ENCODE results near the gene NIPAL1. TPM values are rescaled to one million over a fixed set of nuclear protein-coding genes. Genes with fewer than 3 reads are reported as not detected.
A peak's percentile ranks its signal among the peaks of the same experiment; 100 is the strongest.

NIPAL1 gene
- 0.13 and 0.42 TPM in 2 replicates for total RNA-seq
- long read RNA-seq, full-length matches to known transcripts, result 2 of 2 reads
- long read RNA-seq, partial matches to known transcripts, result 0 of 2 reads
- long read RNA-seq, other reads (novel, unspliced or antisense), result 0 of 2 reads

DNA sequence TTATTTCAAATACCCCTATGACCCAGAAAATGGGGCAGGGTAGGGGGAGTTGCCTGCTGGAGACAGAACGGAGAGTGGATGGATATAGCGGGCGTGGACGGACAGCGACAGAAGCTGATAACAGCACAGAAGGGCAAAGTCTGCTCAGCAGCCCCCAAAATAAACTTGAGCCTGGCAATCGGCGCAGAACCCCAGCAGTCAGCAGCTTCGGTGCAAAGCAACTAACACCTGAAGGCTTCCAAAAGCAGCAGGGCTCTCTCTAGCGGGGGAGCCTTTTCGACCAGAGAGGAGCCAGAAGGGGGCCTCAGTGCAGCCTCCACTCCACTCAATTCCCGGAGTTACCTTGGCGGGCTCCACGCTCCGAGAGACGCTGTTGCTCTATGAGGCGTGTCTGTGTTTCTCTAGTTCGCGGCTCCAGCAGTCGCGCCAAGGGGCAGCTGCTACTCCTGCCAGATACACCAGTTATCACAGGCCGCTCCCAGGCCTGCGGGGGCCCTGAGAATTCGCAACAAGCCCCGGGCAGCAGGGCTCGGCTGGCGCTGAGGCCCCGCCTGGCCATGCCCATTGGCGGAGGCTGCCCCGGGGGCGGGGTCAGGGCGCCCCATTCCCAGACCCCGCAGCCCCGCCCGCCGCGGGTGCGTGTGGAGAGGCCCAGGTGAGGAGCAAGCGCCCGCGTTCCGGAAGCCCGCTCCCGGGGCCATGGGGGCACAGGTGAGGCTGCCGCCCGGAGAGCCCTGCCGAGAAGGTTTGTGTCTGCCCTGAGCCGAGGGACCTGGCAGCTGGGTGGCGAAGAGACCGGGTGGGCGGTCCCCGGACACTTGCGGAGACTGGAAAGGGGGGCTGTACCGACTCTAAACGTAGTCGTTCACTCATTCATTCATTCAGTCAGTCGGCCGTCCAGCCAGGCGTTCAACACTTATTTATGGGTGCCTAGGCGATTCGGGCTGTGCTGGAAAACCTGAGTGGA, at the start of gene NIPAL1, which contains the start of gene CNGA1:
Gene NIPAL1, plus strand, starts transcription at position 632 of the 967 bp plus-strand sequence. Its CDS starts 68 bp downstream, at position 700.
Gene CNGA1, minus strand, starts transcription at position 541 of the 967 bp plus-strand sequence. CDS start 63,992 bp downstream, outside the sequence.
- peaks cover 44% of the 10 kb centered on the region for H3K27me3 Mint-ChIP-seq (ENCODE audit: unreplicated experiment)

DNA sequence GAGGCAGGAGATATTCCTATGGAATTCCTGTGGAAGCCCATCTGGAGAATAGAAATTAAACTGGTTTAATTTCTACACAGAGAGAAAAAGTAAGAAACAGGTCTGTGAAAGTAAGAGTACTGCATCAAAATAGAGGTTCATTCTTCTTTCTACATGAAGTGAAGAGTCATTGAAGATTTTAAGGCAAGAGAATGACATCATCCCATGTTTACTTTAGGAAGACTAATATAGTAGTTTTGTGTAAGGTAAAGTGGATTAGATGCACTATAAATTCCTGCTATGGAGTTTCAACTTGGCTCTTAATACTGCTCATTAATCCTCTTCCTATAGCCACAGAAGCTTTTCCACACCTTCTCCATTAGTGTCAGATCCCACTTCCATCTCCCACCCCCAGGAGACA, 47.7 kb upstream of the NIPAL1 start:
- TF ChIP-seq, protein P1, sequence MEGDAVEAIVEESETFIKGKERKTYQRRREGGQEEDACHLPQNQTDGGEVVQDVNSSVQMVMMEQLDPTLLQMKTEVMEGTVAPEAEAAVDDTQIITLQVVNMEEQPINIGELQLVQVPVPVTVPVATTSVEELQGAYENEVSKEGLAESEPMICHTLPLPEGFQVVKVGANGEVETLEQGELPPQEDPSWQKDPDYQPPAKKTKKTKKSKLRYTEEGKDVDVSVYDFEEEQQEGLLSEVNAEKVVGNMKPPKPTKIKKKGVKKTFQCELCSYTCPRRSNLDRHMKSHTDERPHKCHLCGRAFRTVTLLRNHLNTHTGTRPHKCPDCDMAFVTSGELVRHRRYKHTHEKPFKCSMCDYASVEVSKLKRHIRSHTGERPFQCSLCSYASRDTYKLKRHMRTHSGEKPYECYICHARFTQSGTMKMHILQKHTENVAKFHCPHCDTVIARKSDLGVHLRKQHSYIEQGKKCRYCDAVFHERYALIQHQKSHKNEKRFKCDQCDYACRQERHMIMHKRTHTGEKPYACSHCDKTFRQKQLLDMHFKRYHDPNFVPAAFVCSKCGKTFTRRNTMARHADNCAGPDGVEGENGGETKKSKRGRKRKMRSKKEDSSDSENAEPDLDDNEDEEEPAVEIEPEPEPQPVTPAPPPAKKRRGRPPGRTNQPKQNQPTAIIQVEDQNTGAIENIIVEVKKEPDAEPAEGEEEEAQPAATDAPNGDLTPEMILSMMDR (IDR thresholded peaks at IDR 0.05), result no peak
- Mint-ChIP-seq H3K4me1 (ENCODE audit: unreplicated experiment) (no peaks in the 10 kb centered on the region), H3K36me3 (ENCODE audit: unreplicated experiment) (no peaks in the 10 kb centered on the region), H3K4me3 (ENCODE audit: unreplicated experiment) (no peak overlapping the region), H3K9me3 (ENCODE audit: unreplicated experiment) (no peaks in the 10 kb centered on the region), H3K27ac (ENCODE audit: unreplicated experiment) (no peak overlapping the region), H3K27me3 (ENCODE audit: unreplicated experiment) (peaks cover 12% of the 10 kb centered on the region)
- DNase-seq (ENCODE audit: extremely low spot score, unreplicated experiment), result no peak

More for the DNA sequence above, at the start of gene NIPAL1, which contains the start of gene CNGA1:
- H3K9me3 Mint-ChIP-seq (ENCODE audit: unreplicated experiment), result no peaks in the 10 kb centered on the region
- peak; percentile 86 for DNase-seq (ENCODE audit: extremely low spot score, unreplicated experiment)
- H3K36me3 Mint-ChIP-seq (ENCODE audit: unreplicated experiment), result no peaks in the 10 kb centered on the region
- H3K4me3 Mint-ChIP-seq (ENCODE audit: unreplicated experiment), result peak within 1 kb of the TSS; percentile 79
- H3K4me1 Mint-ChIP-seq (ENCODE audit: unreplicated experiment), result peaks cover 11% of the 10 kb centered on the region
- TF ChIP-seq, protein P1 (IDR thresholded peaks at IDR 0.05), result peak; percentile 54
- H3K27ac Mint-ChIP-seq (ENCODE audit: unreplicated experiment), result no peak within 1 kb of the TSS

DNA sequence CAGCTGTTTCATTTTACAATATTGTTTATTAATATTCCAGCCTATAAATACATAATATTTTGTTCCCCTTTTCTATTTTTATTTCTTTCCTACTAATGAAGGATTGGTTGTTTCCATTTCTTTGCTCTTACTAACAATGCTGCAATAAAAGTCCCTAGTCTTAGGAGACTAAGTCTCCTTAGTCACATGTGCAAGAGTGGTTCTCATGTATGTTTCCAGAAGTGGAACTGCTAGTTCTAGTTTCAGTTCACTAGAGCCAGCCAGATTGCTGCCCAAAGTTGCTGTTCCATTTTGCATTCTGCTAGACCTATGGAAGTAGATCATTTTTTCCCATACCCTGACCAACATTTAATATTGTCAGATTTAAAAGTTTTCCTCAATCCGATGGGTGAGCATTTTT, 44.4 kb upstream of the NIPAL1 start:
- DNase-seq (ENCODE audit: extremely low spot score, unreplicated experiment), result no peak
- H3K4me3 Mint-ChIP-seq (ENCODE audit: unreplicated experiment), result no peak overlapping the region
- H3K36me3 Mint-ChIP-seq (ENCODE audit: unreplicated experiment), result no peaks in the 10 kb centered on the region
- TF ChIP-seq, protein P1 (IDR thresholded peaks at IDR 0.05), result no peak
- H3K9me3 Mint-ChIP-seq (ENCODE audit: unreplicated experiment), result no peaks in the 10 kb centered on the region
- no peaks in the 10 kb centered on the region for H3K4me1 Mint-ChIP-seq (ENCODE audit: unreplicated experiment)
- no peak overlapping the region for H3K27ac Mint-ChIP-seq (ENCODE audit: unreplicated experiment)
- peaks cover 24% of the 10 kb centered on the region for H3K27me3 Mint-ChIP-seq (ENCODE audit: unreplicated experiment)

DNA sequence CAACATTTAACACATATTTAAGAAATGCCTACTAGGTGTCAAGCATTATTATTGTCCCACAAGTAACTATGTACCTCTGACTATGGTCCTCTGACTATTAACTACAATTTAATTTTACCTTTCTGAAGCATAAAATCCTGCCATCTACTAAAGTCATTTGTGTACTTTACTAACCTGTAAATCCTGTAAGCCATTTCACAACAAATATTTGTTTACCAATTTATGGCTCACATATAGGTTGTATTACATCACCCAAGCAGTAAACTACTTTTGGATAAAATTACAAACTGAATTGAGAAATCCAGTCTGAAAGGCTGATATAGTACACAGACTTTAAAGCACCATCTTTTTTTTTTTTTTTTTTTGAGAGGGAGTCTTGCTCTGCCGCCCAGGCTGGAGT, 43.9 kb upstream of the NIPAL1 start:
- Mint-ChIP-seq H3K36me3 (ENCODE audit: unreplicated experiment) (no peaks in the 10 kb centered on the region), H3K27me3 (ENCODE audit: unreplicated experiment) (peaks cover 24% of the 10 kb centered on the region), H3K4me1 (ENCODE audit: unreplicated experiment) (no peaks in the 10 kb centered on the region), H3K4me3 (ENCODE audit: unreplicated experiment) (no peak overlapping the region), H3K9me3 (ENCODE audit: unreplicated experiment) (no peaks in the 10 kb centered on the region), H3K27ac (ENCODE audit: unreplicated experiment) (no peak overlapping the region)
- no peak for DNase-seq (ENCODE audit: extremely low spot score, unreplicated experiment)
- TF ChIP-seq, protein P1 (IDR thresholded peaks at IDR 0.05), result no peak

DNA sequence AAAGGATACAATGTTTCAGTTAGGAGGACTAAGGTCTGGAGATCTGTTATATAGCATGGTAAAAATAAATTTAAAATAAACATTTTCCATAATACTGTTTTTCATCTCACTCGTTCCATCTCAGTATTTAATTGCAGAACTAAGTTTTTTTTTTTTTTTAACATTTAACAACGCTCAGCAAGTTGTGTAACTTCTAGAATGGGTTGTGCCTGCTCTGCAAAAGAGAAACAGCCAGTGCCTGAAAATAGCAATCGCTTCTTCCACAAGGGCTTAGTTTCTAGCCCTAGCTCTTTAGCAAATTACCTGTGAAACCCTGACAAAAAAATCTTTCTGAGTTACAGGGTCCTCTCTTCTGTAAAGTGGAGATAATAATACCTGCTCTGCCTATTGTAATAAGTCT, 42.0 kb upstream of the NIPAL1 start:
- TF ChIP-seq, protein P1 (IDR thresholded peaks at IDR 0.05), result no peak
- Mint-ChIP-seq H3K4me1 (ENCODE audit: unreplicated experiment) (no peaks in the 10 kb centered on the region), H3K9me3 (ENCODE audit: unreplicated experiment) (no peaks in the 10 kb centered on the region), H3K4me3 (ENCODE audit: unreplicated experiment) (no peak overlapping the region), H3K27me3 (ENCODE audit: unreplicated experiment) (peaks cover 22% of the 10 kb centered on the region), H3K27ac (ENCODE audit: unreplicated experiment) (no peak overlapping the region), H3K36me3 (ENCODE audit: unreplicated experiment) (no peaks in the 10 kb centered on the region)
- no peak for DNase-seq (ENCODE audit: extremely low spot score, unreplicated experiment)

All from osteocyte (in vitro differentiated cells).